ENCODE data around the gene GRXCR2. TPM values are rescaled to one million over a fixed set of nuclear protein-coding genes. Genes with fewer than 3 reads are reported as not detected.

GRXCR2 gene
- total and polyA plus RNA-seq, 2 of the 4 experiments (the other 2 are of a cell fraction) = not detected

DNA sequence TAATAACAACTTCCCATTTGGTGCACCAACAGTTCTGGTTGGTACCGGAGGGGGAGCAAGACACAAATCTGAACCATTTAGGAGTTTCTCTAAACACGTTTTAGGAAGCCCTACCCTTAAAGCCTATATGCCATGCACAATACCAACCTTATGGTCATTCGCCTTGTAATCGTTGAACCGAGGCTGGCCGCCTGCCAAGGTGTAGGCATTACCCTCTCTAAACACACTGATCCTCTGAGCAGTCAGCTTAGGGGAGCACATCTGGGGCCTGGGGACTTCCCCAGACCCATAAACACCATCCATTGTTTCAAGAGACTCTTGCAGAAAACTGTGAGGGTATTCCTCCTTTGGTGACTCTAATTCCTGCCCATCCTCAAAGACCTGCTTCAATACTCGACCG, 328 bp downstream of the GRXCR2 start:
- H3K27me3 ChIP-seq (ENCODE audit: control insufficient read depth, insufficient read depth, low read length) = peaks cover 9% of the 10 kb centered on the region
- H2BK20ac ChIP-seq (ENCODE audit: low read depth, low read length) = no peak overlapping the region
- peaks cover 2% of the 10 kb centered on the region for H3K4me1 ChIP-seq (ENCODE audit: control insufficient read depth, insufficient read depth, low read length)
- TF ChIP-seq MAZ (IDR thresholded peaks at IDR 0.05; ENCODE audit: borderline replicate concordance, low read depth, low read length) (no peak), RAD21 (IDR thresholded peaks at IDR 0.05; ENCODE audit: low read length) (no peak), BHLHE40 (IDR thresholded peaks at IDR 0.05; ENCODE audit: low read depth, low read length) (no peak), NFE2L2 (IDR thresholded peaks at IDR 0.05; ENCODE audit: low read depth, low read length) (no peak), POLR2A (IDR thresholded peaks at IDR 0.05; ENCODE audit: low read depth, low read length) (no peak), CTCF (conservative IDR thresholded peaks at IDR 0.05; ENCODE audit: low read depth, low read length) (no peak), RCOR1 (IDR thresholded peaks at IDR 0.05; ENCODE audit: insufficient replicate concordance, low read length) (no peak), MAFK (IDR thresholded peaks at IDR 0.05; ENCODE audit: low read depth, low read length) (no peak), CHD1 (IDR thresholded peaks at IDR 0.05; ENCODE audit: low read depth, low read length) (no peak), MXI1 (IDR thresholded peaks at IDR 0.05; ENCODE audit: borderline replicate concordance, low read depth, low read length) (no peak), USF2 (IDR thresholded peaks at IDR 0.05; ENCODE audit: low read depth, low read length) (no peak), SMC3 (IDR thresholded peaks at IDR 0.05; ENCODE audit: low read depth, low read length) (no peak)
- no peaks in the 10 kb centered on the region for H3K79me1 ChIP-seq (ENCODE audit: low read depth in 1 of 2, low read length in 2 of 2)
- H3K23ac ChIP-seq (ENCODE audit: low read depth, low read length) = no peak overlapping the region
- H3K9me1 ChIP-seq (ENCODE audit: insufficient read depth, low read length) = no peaks in the 10 kb centered on the region
- H3K4me3 ChIP-seq (ENCODE audit: insufficient read depth, low read depth, low read length) = no peak overlapping the region
- no TSS peak for BruUV-seq (replicated peaks)
- no peaks in the 10 kb centered on the region for H3K36me3 ChIP-seq (ENCODE audit: control insufficient read depth, insufficient read depth, low read length)
- intact Hi-C loops (cut with micrococcal nuclease) = no loop called here
- no peak overlapping the region for H4K91ac ChIP-seq (ENCODE audit: insufficient read depth, low read depth, low read length)
- no peaks in the 10 kb centered on the region for H4K20me1 ChIP-seq (ENCODE audit: insufficient read depth, low read length)
- no peak overlapping the region for H3K4ac ChIP-seq (ENCODE audit: low read depth, low read length)
- WGBS, 2 experiments (ENCODE audit: extremely low coverage in 2 of 2, insufficient read length in 1 of 2) = 80% methylated on average over 1 of the region's 8 CpGs; no CpG with 5 or more reads in 1 of the 2 experiments
- dilution Hi-C loops (cut with HindIII; ENCODE audit: low sequenced_read_pairs, unreplicated experiment) = no loop called here
- H3K9ac ChIP-seq (ENCODE audit: low read depth, low read length) = no peak overlapping the region
- H3K27ac ChIP-seq (ENCODE audit: insufficient read depth, low read length) = no peak overlapping the region
- CTCF ChIA-PET = no interaction called here
- DNase-seq (no peak), ATAC-seq (ENCODE audit: low read depth) (no peak)
- POLR2A ChIA-PET (ENCODE audit: unreplicated experiment) = no interaction called here
- no peak overlapping the region for H3K4me2 ChIP-seq (ENCODE audit: low read depth, low read length)
- no peak overlapping the region for H3K56ac ChIP-seq (ENCODE audit: extremely low read depth, insufficient read depth, low read length)
- no peak overlapping the region for H2AK9ac ChIP-seq (replicated peaks; ENCODE audit: low read depth, low read length, poor library complexity)
- no peak overlapping the region for H2AFZ ChIP-seq (replicated peaks; ENCODE audit: low read length, poor library complexity)
- no peak overlapping the region for H4K8ac ChIP-seq (ENCODE audit: low read depth in 2 of 2, low read length in 2 of 2)
- no peaks in the 10 kb centered on the region for H3K9me3 ChIP-seq (ENCODE audit: control insufficient read depth, insufficient read depth, low read length)
- no peak overlapping the region for H3K14ac ChIP-seq (replicated peaks; ENCODE audit: low read depth, low read length)
- H3K18ac ChIP-seq (ENCODE audit: low read depth, low read length) = no peak overlapping the region
- no peak overlapping the region for H4K5ac ChIP-seq (ENCODE audit: low read depth, low read length)
- in situ Hi-C loops (cut with MboI; ENCODE audit: low sequenced_read_pairs) = no loop called here
- no peak overlapping the region for H2AK5ac ChIP-seq (ENCODE audit: low read depth, low read length)
- H2BK5ac ChIP-seq (ENCODE audit: low read depth, low read length, poor library complexity, severe bottlenecking) = no peak overlapping the region
- H2BK15ac ChIP-seq (ENCODE audit: low read depth, low read length) = no peak overlapping the region
- H2BK120ac ChIP-seq (ENCODE audit: low read depth, low read length) = no peak overlapping the region
